Prostate gland (tissue), 2 donors: ENCODE data around the gene FOXE3.

Experiments used
- POLR2A ChIP-seq: fragments of 450-650 bp; IDR thresholded peaks from one replicate; pipeline ENCODE4 v1.6.1; 2016; ENCODE audit warnings: antibody characterized with exemption, mild to moderate bottlenecking
- POLR2AphosphoS5 ChIP-seq: sonication (generic); formaldehyde crosslinking; IDR thresholded peaks from one replicate; pipeline ENCODE4 v1.6.1; 2017; ENCODE audit warnings: antibody characterized with exemption
- TF ChIP-seq, protein P1 (sequence below), 4 experiments: fragments of 200-600 bp in 2 of 4; fragments of 450-650 bp in 2 of 4; sonication (generic) in 2 of 4; IDR thresholded peaks; 1 replicate in 3 of 4; 2 replicates in 1 of 4; pipeline ENCODE4 v1.5.1; 2016 to 2019; ENCODE audit warnings: antibody characterized with exemption in 4 of 4, mild to moderate bottlenecking in 2 of 4, moderate library complexity in 2 of 4

DNA sequence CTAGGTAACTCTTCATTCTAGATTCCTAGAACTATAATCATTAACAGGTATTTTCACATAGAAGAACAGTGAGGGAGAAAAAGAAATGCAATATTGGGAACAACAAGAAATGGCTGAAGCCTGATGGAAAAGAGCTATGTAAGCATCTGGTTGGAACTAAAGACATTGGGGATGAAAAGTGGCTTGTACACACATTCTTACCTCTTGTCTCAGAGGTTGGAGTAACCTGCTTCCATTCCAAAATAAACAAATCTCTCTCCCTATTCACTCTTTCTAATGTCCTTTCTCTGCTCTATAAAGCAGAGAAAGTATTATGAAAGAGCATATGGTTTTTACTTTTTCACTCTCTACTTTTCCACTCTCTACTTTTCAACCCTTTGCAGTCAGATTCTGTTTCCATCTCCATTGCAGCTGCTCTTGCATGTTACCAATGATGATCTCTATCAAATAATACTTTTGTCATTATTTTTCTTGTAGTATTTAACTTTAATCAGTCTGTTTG, 45.0 kb upstream of the FOXE3 start:
- TF ChIP-seq, protein P1, sequence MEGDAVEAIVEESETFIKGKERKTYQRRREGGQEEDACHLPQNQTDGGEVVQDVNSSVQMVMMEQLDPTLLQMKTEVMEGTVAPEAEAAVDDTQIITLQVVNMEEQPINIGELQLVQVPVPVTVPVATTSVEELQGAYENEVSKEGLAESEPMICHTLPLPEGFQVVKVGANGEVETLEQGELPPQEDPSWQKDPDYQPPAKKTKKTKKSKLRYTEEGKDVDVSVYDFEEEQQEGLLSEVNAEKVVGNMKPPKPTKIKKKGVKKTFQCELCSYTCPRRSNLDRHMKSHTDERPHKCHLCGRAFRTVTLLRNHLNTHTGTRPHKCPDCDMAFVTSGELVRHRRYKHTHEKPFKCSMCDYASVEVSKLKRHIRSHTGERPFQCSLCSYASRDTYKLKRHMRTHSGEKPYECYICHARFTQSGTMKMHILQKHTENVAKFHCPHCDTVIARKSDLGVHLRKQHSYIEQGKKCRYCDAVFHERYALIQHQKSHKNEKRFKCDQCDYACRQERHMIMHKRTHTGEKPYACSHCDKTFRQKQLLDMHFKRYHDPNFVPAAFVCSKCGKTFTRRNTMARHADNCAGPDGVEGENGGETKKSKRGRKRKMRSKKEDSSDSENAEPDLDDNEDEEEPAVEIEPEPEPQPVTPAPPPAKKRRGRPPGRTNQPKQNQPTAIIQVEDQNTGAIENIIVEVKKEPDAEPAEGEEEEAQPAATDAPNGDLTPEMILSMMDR (IDR thresholded peaks at IDR 0.05): no peak
- TF ChIP-seq POLR2AphosphoS5: no peak
- TF ChIP-seq POLR2A: no peak
